Breast epithelium (tissue), 4 donors: Measurements from ENCODE around the gene CLPSL2. TPM values are rescaled to one million over a fixed set of nuclear protein-coding genes. Genes with fewer than 3 reads are reported as not detected.

Experiments
- DNase-seq, 2 donors: peaks; one replicate each; pipeline ENCODE4 v3.0.0-alpha.2; 2019; ENCODE audit warnings: low spot score in 2 of 2
- H3K27ac ChIP-seq, 2 donors: fragments of 200-600 bp; sonication (generic) in 1 of 2; one replicate each; pipeline ENCODE4 v1.5.1; 2016 to 2019; ENCODE audit warnings: mild to moderate bottlenecking in 1 of 2
- H3K27me3 ChIP-seq, 2 donors: fragments of 200-600 bp; sonication (generic) in 1 of 2; one replicate each; pipeline versions ENCODE4 v1.5.1 to v1.6.0; 2017 to 2019; ENCODE audit warnings: control low read depth in 1 of 2, mild to moderate bottlenecking in 1 of 2
- H3K36me3 ChIP-seq: fragments of 200-600 bp; one replicate; pipeline ENCODE4 v1.5.1; 2019
- H3K4me1 ChIP-seq, 2 donors: fragments of 200-600 bp; sonication (generic); one replicate each; pipeline ENCODE4 v1.5.1; 2016 to 2019; ENCODE audit warnings: control low read depth in 1 of 2
- H3K4me3 ChIP-seq, 3 donors: fragments of 200-600 bp; sonication (generic); 1 replicate in 2 of 3; 2 replicates in 1 of 3; pipeline ENCODE4 v1.5.1; 2016 to 2019; ENCODE audit warnings: mild to moderate bottlenecking in 3 of 3, moderate library complexity in 2 of 3
- H3K9me3 ChIP-seq, 2 donors: fragments of 200-600 bp; sonication (generic) in 1 of 2; one replicate each; pipeline ENCODE4 v1.5.1; 2016 to 2019; ENCODE audit warnings: control low read depth in 1 of 2
- POLR2A ChIP-seq: fragments of 450-650 bp; IDR thresholded peaks from one replicate; pipeline ENCODE4 v1.6.1; 2016; ENCODE audit warnings: antibody characterized with exemption, mild to moderate bottlenecking, moderate library complexity
- POLR2AphosphoS5 ChIP-seq, 3 donors: sonication (generic); formaldehyde crosslinking; IDR thresholded peaks; one replicate each; pipeline ENCODE4 v1.6.1; 2017; ENCODE audit warnings: antibody characterized with exemption in 3 of 3
- intact Hi-C: fragments of 100-400 bp; cut with DNase I; formaldehyde crosslinking; loops from one replicate; pipeline ENCODE4 v1.15.1; 2023; ENCODE audit warnings: low total_unique reads
- total RNA-seq, 3 donors: library from RNA; depleted of rRNA; stranded (reverse); fragments of >200 nt; gene quantifications; one replicate each; pipeline ENCODE4 v1.1.0, GENCODE V29; 2016
- TF ChIP-seq, protein P1 (sequence below), 3 donors: fragments of 450-650 bp; IDR thresholded peaks; one replicate each; pipeline ENCODE4 v1.5.1; 2016 to 2017; ENCODE audit warnings: antibody characterized with exemption in 3 of 3, mild to moderate bottlenecking in 3 of 3, moderate library complexity in 3 of 3

Gene CLPSL2
- total RNA-seq, 3 donors from 2014 or later, result 2.3 TPM; not detected in 2

DNA sequence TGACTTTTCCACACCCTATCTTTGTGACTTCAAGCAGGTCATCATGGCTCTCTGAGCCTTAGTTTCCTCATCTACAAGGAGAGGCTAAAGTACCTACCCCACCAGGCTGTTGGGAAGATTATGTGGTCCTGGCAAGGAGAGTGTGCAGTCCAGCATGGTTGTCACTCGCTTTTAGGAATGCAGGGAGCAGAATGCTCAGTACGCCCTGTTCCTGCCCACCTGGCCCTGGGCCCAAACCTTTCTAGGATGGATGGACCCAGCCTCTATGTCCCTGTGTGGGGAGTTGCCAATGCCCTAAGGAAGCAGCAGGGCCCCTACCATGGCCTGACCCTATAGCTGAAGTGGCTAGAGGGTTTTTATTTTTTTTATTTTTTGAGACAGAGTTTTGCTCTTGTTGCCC is 2.0 kb downstream of the CLPSL2 start:
- no peak overlapping the region for H3K27ac ChIP-seq
- no peak for TF ChIP-seq POLR2A
- TF ChIP-seq, protein P1, sequence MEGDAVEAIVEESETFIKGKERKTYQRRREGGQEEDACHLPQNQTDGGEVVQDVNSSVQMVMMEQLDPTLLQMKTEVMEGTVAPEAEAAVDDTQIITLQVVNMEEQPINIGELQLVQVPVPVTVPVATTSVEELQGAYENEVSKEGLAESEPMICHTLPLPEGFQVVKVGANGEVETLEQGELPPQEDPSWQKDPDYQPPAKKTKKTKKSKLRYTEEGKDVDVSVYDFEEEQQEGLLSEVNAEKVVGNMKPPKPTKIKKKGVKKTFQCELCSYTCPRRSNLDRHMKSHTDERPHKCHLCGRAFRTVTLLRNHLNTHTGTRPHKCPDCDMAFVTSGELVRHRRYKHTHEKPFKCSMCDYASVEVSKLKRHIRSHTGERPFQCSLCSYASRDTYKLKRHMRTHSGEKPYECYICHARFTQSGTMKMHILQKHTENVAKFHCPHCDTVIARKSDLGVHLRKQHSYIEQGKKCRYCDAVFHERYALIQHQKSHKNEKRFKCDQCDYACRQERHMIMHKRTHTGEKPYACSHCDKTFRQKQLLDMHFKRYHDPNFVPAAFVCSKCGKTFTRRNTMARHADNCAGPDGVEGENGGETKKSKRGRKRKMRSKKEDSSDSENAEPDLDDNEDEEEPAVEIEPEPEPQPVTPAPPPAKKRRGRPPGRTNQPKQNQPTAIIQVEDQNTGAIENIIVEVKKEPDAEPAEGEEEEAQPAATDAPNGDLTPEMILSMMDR (IDR thresholded peaks at IDR 0.05), result no peak
- no peak for TF ChIP-seq POLR2AphosphoS5 (IDR thresholded peaks at IDR 0.05)
- intact Hi-C loops, result no loop called here
- no peak overlapping the region for H3K4me3 ChIP-seq
- peaks cover 0 to 3% of the 10 kb centered on the region in 2 donors for H3K4me1 ChIP-seq
- H3K27me3 ChIP-seq, result peaks cover 0 to 4% of the 10 kb centered on the region in 2 donors
- no peaks in the 10 kb centered on the region for H3K9me3 ChIP-seq
- no peak for DNase-seq
- H3K36me3 ChIP-seq, result no peaks in the 10 kb centered on the region

DNA sequence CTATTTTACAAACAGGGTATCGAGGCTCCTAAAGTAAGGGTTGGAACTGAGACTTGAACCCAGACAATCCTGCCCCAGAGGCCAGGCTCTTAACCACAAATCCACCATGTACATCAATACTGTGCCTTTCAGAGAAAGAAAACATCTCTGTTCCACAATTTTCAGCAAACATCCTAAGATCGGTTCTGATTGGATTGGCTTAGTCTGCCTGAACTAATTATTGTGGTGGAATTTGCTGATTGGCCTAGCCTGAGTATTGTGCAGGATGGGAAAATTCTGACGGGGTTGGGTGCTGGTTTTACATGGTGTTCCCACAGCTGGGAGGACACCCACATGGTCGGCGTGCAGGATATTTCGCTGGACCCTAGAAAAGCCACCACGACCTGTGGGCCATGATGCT is 4.3 kb downstream of the CLPSL2 start, which contains the start of gene CLPSL1:
CLPSL1 (plus strand) TSS at position 301 of the 400 bp plus-strand sequence; CDS start at position 393, 92 bp downstream.
- H3K4me1 ChIP-seq, result peaks cover 0 to 3% of the 10 kb centered on the region in 2 donors
- H3K27ac ChIP-seq, result peak within 1 kb of the TSS in 1 of 2 donors; percentile 20
- no peak within 1 kb of the TSS for H3K4me3 ChIP-seq
- no peaks in the 10 kb centered on the region for H3K36me3 ChIP-seq
- peaks cover 0 to 4% of the 10 kb centered on the region in 2 donors for H3K27me3 ChIP-seq
- H3K9me3 ChIP-seq, result no peaks in the 10 kb centered on the region
- intact Hi-C loops, result no loop called here
- TF ChIP-seq POLR2A, result no peak
- TF ChIP-seq POLR2AphosphoS5 (IDR thresholded peaks at IDR 0.05), result no peak
- TF ChIP-seq, protein P1 (IDR thresholded peaks at IDR 0.05), result no peak
- DNase-seq, result peak in 1 of 2 donors; percentile 9

DNA sequence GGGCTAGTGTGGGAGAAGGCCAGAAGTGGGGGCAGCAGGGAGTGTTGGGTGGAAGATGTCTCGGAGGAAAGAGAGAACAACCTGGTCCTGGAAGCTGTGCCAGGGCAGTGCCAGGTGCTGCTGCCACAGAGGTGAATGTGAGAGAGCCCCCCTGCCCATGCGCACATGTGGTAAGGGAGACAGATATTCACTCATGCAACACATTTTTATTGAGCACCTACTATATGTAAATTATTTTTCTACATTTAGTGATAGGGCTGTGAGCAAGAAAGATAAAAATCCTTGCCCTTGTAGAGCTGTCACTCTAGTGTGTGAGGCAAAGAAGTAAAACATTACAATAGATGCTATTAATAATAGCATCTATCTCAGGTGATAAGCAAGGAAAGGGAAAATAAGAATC is 4.9 kb downstream of the CLPSL2 start:
- Histone ChIP-seq H3K4me3 (no peak overlapping the region), H3K27me3 (no peaks in the 10 kb centered on the region), H3K4me1 (peaks cover 0 to 3% of the 10 kb centered on the region in 2 donors), H3K36me3 (no peaks in the 10 kb centered on the region), H3K9me3 (no peaks in the 10 kb centered on the region), H3K27ac (no peak overlapping the region)
- intact Hi-C loops, result no loop called here
- TF ChIP-seq POLR2A (no peak), POLR2AphosphoS5 (IDR thresholded peaks at IDR 0.05) (no peak)
- TF ChIP-seq, protein P1 (IDR thresholded peaks at IDR 0.05), result no peak
- DNase-seq, result peak in 1 of 2 donors; percentile 39

DNA sequence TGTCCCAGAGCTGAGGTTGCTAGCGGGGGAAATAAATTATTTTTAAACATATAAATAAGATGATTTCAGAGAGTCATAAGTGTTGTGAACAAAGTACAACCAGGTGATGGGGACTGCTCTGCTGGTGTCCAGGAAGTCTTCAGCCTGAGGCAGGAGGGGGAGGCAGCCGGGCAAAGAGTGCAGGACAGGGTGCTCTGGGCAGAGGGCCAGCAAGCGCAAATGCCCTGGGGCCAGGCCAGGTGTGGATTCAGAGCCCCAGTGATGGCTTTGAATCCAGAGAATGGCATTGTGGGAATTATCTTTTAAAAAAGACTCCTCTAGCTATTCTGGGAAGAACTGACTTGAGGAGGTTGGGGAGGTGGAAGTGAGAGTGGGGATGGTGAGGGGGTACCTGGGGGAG is 6.0 kb downstream of the CLPSL2 start:
- no peak for TF ChIP-seq POLR2A
- TF ChIP-seq, protein P1 (IDR thresholded peaks at IDR 0.05), result no peak
- TF ChIP-seq POLR2AphosphoS5 (IDR thresholded peaks at IDR 0.05), result no peak
- Histone ChIP-seq H3K27ac (peak overlapping the region in 1 of 2 donors; percentile 20), H3K4me3 (no peak overlapping the region), H3K27me3 (peaks cover 0 to 9% of the 10 kb centered on the region in 2 donors), H3K4me1 (no peaks in the 10 kb centered on the region), H3K36me3 (no peaks in the 10 kb centered on the region), H3K9me3 (no peaks in the 10 kb centered on the region)
- DNase-seq, result peak; percentile 72 to 93
- intact Hi-C loops, result no loop called here

DNA sequence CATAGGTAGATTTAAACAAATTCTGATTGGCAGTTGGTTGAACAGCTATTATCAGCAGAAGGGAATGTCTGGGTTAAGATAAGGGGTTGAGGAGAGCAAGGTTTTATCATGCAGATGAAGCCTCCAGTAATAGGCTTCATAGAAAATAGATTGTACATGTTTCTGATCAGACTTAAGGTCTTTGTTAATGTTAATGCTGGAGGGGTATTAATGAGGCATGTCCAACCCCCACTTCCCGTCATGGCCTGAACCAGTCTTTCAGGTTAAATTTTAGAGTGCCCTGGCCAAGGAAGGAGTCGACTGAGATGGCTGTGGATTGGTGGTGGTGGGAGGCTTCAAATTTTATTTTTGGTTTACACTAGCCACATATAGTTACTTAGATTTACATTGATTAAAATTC is 7.8 kb downstream of the CLPSL2 start:
- H3K27ac ChIP-seq, result no peak overlapping the region
- peaks cover 0 to 24% of the 10 kb centered on the region in 2 donors for H3K27me3 ChIP-seq
- intact Hi-C loops, result no loop called here
- H3K4me3 ChIP-seq, result no peak overlapping the region
- no peaks in the 10 kb centered on the region for H3K36me3 ChIP-seq
- DNase-seq, result no peak
- TF ChIP-seq POLR2A, result no peak
- TF ChIP-seq, protein P1 (IDR thresholded peaks at IDR 0.05), result no peak
- TF ChIP-seq POLR2AphosphoS5 (IDR thresholded peaks at IDR 0.05), result no peak
- H3K4me1 ChIP-seq, result no peaks in the 10 kb centered on the region
- H3K9me3 ChIP-seq, result no peaks in the 10 kb centered on the region
